Medulla oblongata (tissue), 1 donor: ENCODE results near the gene TWIST2.

Source experiments
- DNase-seq: peaks from one replicate; pipeline ENCODE4 v3.0.0-alpha.2; 2015; ENCODE audit errors: extremely low spot score

TWIST2 gene

GRCh38 chr2:238955648-238956531 lies 108.0 kb downstream of the TWIST2 start:
- no peak for DNase-seq

DNA sequence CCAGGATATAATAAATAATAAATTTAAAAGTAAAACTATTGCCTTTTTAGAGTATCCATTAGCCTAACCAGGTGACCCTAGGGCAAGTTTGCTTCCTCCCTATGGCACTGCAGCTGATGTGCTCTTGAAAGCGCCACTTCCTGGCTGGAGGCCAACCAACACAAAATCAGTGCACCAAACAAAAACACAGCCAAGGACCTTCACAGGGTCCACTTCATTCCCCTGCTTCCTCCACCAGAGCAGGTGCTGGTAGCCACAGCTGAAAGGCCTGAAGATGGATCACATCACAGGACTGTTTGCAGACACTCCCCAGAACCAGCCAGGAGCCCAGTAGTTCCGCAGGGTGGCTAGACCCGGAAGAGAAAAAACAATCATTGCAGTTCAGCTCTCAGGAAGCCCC lies 108.8 kb downstream of the TWIST2 start:
- DNase-seq: no peak
